K562 treated with DMSO at 1 percent for 48 hours (cell line): Measurements from ENCODE around the gene NOS2. TPM values are rescaled to one million over a fixed set of nuclear protein-coding genes. Genes with fewer than 3 reads are reported as not detected.

Experiments used
- total RNA-seq: library from RNA; unstranded; fragments of 300-600 nt; gene quantifications from 2 replicates; pipeline ENCODE4 v1.2.3, GENCODE V29; 2022; ENCODE audit warnings: low replicate concordance; ENCODE audit errors: extremely low read depth

NOS2 gene
- total RNA-seq = not detected in 2 replicates

GRCh38 chr17:27800522-27800921 lies at the start of gene NOS2:
Gene NOS2 (minus strand): TSS chr17:27800529. CDS start chr17:27798809, 1,720 bp downstream.

Other genes starting within 250 kb of the NOS2 start
- not detected in 2 replicates for gene LGALS9, start 169.3 kb downstream of the NOS2 start, total RNA-seq
- not detected in 2 replicates for gene LYRM9, start 92.8 kb upstream of the NOS2 start, total RNA-seq
- gene NLK, start 242.1 kb upstream of the NOS2 start, total RNA-seq = not detected in 2 replicates